MV-4-11 (cell line): Measurements from ENCODE around the gene GPR155.
A peak's percentile ranks its signal among the peaks of the same experiment; 100 is the strongest.
"Not testable (repeated sequence)": the region's sequence is repeated elsewhere in the genome, so short reads cannot be mapped to it uniquely, and the experiment has no call there.

Experiments used
- DNase-seq: peaks from one replicate; lab custom pipeline; 2025; lab: John Stamatoyannopoulos, UW

The GPR155 gene

DNA sequence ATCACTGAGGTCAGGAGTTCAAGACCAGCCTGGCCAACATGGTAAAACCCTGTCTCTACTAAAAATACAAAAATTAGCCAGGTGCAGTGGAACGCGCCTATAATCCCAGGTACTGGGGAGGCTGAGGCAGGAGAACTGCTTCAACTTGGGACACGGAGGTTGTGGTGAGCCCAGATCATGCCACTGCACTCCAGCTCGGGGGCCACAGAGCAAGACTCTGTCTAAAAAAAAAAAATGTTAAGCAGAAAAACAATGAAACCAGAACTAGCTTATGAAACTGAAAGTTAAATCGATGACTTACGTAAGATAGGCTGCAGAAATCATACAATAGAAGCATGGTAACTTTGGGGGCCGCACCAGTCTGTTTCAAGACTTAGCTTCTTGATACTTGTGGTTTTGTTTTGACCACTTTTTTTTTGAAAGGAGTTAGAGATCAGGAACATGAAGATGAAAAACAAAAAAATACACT, 6.2 kb upstream of the GPR155 start:
- peak; percentile 96 for DNase-seq

- no peak for DNase-seq
Measured at GRCh38 chr2:174491947-174492346, 5.1 kb upstream of the GPR155 start.

- DNase-seq = no peak
Measured at GRCh38 chr2:174490051-174490450, 3.2 kb upstream of the GPR155 start.

- not testable (repeated sequence) for DNase-seq
Measured at GRCh38 chr2:174489520-174489919, 2.7 kb upstream of the GPR155 start.

DNA sequence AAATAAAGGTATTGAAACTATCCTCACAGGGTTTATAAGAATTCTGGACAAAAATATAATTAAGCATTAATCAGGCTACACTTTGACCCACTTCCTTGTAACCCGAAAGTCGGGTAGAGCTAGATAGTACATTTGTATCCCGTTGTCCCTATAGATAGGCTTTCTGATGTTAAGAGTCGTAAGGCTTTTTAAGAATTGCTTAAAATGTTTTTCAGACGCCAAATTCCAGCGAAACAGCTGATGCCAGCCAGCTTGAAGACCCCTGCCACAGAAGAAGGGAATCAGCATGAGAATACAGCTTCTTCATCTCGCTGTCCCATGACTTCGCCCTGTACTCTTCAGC, 962 bp upstream of the GPR155 start:
- DNase-seq = no peak

DNA sequence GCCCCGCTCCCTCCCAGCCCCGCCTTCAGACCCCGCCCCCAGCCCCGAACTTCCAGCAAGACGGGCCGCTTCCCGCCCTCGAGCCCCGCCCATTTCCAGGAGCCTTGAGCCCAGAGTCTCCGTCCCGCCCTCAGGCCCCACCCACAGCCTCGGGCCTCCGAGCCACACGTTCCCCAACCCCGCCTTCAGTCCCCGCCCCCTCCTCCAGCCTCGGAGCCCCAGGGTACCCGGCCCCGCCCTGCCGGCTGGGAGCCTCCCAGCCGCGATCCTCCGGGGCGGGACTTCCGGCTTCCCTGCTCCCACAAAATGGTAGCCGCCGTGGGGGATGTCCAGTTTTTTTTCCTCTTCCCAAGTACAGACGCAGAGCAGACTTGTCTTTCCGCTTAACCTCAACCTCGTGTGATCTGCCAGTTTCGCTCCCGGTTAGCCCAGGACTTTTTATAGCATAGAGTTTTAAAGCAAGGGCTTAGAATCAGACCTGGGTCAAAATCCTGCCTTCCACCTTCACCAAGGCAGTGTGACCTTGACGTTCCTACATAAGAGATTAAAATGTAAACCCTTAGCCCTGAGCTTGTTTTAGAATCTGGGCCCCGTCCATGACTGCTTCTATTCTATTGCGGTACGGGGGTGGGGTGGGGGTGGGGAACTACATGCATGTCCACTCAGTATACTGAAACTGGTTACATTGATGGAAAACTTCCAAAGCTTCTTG, 435 bp upstream of the GPR155 start:
- DNase-seq = peak; percentile 95

- DNase-seq = no peak
Measured at GRCh38 chr2:174485788-174486562, 854 bp downstream of the GPR155 start.

DNA sequence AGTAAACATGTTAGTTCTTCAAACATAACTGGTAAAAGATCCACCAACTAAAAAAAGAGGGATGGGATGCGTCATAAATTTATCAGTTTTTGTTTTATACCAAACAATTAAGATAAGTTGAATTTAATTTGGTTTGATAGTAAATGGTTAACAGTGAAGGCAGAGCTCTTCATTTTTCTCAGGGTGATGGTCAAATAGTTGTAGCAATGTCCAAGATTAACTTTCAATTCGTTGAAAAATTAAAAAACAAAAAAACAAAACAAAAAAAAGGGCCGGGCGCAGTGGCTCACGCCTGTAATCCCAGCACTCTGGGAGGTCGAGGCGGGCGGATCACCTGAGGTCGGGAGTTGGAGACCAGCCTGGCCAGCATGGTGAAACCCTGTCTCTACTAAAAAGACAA, 1.8 kb downstream of the GPR155 start:
- DNase-seq = not testable (repeated sequence)

- no peak for DNase-seq
Measured at GRCh38 chr2:174484573-174484972, 2.3 kb downstream of the GPR155 start.

GRCh38 chr2:174482854-174483253, 4.0 kb downstream of the GPR155 start:
- no peak for DNase-seq

- DNase-seq = no peak
Measured at GRCh38 chr2:174477759-174478158, 9.1 kb downstream of the GPR155 start.

- no peak for DNase-seq
Measured at GRCh38 chr2:174473796-174474195, 13.0 kb downstream of the GPR155 start.

DNA sequence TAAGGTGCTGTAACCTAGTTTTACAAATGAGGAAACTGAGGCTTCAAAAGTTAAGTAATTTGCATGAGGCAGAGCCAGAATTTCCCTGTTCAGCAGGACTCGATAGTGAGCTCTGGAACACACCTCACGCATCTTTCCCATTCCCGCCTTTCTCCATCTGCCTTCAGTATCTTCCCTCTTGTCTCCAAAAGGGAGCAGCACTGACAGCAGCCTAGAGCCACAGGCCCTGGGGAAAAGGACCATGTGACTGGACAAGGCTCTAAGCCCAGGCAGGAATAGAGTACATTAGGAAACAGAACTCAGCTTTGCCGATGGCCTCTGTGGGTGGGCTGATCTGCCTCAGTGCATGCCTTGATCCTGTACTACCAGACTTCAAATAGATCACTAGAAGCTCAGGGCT, 21.5 kb downstream of the GPR155 start:
- no peak for DNase-seq

GRCh38 chr2:174461221-174461620, 25.6 kb downstream of the GPR155 start:
- DNase-seq = no peak

DNA sequence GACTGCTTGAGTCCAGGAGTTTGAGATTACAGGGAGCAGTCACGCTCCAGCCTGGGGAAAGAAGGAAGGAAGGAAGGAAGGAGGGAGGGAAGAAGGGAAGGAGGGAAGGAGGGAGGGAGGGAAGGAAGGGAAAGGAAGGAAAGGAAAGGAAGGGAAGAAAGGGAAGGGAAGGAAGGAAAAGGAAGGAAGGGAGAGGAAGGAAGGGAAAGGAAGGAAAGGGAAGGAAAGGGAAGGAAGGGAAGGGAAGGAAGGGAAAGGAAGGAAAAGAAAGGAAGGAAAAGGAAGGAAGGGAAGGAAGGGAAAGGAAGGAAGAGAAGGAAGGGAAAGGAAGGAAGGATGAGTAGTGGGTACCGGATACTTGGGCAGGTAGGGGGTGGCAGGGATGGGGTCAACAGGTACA, 32.3 kb downstream of the GPR155 start:
- no peak for DNase-seq

DNA sequence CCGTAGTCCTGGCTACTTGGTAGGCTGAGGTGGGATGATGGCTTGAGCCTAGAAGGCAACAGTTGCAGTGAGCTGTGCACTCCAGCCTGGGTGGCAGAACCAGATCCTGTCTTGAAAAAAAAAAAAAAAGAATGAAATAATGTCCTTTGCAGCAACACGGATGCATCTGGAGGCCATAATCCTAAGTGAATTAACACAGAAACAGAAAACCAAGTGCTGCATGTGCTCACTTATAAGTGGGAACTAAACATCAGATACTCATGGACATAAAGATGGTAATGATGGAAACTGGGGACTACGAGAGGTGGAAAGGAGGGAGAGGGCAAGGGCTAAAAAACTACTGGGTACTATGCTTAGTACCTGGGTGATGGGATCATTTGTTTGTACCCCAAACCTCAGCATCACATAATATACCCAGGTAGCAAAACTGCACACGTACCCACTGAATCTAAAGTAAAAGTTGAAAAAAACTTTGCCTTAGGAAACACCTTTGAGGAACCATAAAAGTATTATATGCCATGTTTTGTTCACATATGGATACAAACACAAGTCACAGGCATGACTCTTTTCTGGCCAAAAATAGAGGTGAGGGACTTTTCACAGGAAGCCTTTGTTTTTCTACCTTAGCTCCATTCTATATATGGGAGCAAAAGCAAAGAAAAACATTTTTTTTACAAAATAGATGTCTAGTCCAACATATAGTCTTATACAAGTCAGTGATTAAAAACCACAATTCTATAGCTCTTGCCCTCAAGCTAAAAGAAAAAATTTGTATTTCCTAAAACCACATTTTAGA, 36.6 kb downstream of the GPR155 start:
- DNase-seq = no peak

DNA sequence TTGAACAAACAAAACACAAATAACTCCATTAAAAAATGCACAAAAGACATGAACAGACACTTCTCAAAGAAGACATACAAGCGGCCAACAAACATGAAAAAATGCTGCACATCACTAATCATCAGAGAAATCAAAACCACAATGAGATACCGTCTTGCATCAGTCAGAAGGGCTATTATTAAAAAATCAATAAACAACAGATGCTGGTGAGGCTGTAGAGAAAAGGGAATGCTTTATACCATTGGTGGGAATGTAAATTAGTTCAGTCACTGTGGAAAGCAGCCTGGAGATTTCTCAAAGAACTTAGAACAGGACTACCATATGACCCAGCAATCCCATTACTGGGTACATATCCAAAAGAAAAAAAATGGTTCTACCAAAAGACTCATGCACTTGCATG, 37.8 kb downstream of the GPR155 start:
- no peak for DNase-seq

DNA sequence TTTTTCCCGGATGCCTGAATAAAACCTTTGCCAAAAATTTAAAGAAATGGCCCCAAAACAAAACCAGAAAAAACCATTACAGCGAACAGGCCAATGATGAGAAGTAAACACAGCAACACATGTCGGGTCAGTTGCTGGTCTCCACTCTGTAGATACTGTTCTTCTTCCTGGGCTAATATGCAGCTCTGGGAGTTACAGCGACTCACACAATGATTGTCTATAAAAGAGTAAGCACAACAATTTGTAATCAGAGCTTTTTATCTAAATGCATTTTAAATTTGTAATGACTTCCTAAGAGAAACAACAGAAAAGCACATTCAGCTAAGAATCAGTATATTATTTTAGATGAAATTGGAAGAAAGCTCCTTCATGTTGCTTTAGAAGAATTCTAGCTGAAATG, 40.3 kb downstream of the GPR155 start:
- DNase-seq = no peak

DNA sequence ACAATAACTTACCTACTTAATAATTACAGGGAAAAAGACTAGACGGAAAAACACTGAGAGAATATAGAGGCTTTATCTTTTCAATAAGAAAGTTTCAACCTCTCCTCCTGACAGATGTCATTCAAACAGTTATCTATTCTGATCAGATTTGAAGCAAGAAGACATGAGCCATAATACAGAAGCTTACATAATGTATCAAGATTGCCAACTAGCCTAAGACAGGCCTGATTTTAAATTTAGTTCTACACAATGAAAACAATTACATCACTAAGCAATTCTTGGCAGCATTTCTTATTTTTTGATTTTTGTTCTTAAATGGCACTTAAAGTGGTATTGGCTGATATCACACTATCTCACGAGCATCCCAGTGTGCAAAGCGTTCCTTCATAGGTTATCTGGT, 41.6 kb downstream of the GPR155 start:
- no peak for DNase-seq

GRCh38 chr2:174444761-174445160, 42.1 kb downstream of the GPR155 start:
- DNase-seq = no peak

DNA sequence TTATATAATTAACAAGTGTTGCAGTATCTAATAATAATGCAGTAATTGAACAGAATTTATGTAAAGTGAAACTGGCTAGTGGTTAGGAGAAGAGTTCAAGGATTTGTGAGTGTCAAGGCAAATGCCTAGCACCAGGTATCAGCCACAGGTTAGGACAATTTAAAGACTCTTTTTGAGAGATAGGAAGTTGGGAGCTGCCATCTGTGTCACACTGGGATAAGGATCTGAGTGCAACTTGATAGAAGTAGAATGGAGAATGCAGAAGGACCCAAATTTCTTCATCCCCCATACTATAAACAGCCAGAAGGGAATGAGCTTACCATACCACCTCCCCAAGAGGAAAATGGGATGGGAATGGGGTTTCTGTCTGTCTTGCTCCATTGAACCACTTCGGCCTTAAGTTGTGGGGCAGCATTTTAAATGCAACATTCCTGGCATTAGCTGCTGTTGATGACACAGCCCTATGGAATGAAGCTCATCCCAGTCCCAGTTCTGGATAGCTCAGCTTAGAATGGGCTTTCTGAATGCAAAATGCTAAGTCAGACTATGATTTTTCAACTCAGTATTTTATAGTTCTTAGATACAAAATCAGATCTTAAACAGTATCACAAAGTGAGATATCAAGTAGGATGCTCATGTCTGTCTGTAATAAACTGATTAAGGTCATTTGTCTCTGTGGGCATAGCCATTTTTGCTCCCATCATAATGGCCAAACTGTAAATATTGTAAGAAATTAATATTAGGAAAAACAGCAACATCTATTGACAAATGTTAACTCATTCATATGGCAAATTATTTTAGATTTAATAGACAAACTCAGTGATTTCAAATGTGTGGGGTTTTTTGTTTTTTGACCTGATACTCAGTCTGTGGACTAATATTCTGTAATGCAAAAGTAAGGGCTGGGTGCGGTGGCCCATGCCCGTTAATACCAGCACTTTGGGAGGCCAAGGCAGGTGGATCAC, 44.0 kb downstream of the GPR155 start:
- no peak for DNase-seq

GRCh38 chr2:174439950-174440349, 46.9 kb downstream of the GPR155 start:
- DNase-seq = no peak
